ENCODE results near the gene GJC2.

The GJC2 gene

GRCh38 chr1:228177183-228177475 is 27.4 kb downstream of the GJC2 start:
- Histone ChIP-seq H3K79me2 (ENCODE audit: insufficient read depth, low read length) (peaks cover 8% of the 10 kb centered on the region; the same call in 1 of the 2 replicates), H3K4me3 (ENCODE audit: low read length, poor library complexity, severe bottlenecking) (no peak overlapping the region), H3K9me3 (ENCODE audit: insufficient read depth, low read depth, low read length) (no peaks in the 10 kb centered on the region), H4K20me1 (ENCODE audit: insufficient read depth, low read length, poor library complexity, severe bottlenecking) (no peaks in the 10 kb centered on the region), H3K4me2 (ENCODE audit: low read depth, low read length, poor library complexity, severe bottlenecking) (no peak overlapping the region), H3K27me3 (ENCODE audit: insufficient read depth, low read length, poor library complexity, severe bottlenecking) (no peaks in the 10 kb centered on the region), H3F3A (ENCODE audit: low read depth) (no peaks in the 10 kb centered on the region), H3K9ac (ENCODE audit: low read depth, low read length, poor library complexity, severe bottlenecking) (no peak overlapping the region), H3K36me3 (ENCODE audit: insufficient read depth, low read length) (peaks cover 17% of the 10 kb centered on the region; the same call in 1 of the 2 replicates), H3K4me1 (ENCODE audit: insufficient read depth, low read length, poor library complexity, severe bottlenecking) (no peaks in the 10 kb centered on the region), H2AFZ (ENCODE audit: low read length) (no peak overlapping the region), H3K9me2 (replicated peaks; ENCODE audit: low read depth, low read length) (no peaks in the 10 kb centered on the region)
- TF ChIP-seq EZH2phosphoT487 (IDR thresholded peaks at IDR 0.05; ENCODE audit: borderline replicate concordance) (no peak), CTCF (conservative IDR thresholded peaks at IDR 0.05; ENCODE audit: low read length) (no peak)

DNA sequence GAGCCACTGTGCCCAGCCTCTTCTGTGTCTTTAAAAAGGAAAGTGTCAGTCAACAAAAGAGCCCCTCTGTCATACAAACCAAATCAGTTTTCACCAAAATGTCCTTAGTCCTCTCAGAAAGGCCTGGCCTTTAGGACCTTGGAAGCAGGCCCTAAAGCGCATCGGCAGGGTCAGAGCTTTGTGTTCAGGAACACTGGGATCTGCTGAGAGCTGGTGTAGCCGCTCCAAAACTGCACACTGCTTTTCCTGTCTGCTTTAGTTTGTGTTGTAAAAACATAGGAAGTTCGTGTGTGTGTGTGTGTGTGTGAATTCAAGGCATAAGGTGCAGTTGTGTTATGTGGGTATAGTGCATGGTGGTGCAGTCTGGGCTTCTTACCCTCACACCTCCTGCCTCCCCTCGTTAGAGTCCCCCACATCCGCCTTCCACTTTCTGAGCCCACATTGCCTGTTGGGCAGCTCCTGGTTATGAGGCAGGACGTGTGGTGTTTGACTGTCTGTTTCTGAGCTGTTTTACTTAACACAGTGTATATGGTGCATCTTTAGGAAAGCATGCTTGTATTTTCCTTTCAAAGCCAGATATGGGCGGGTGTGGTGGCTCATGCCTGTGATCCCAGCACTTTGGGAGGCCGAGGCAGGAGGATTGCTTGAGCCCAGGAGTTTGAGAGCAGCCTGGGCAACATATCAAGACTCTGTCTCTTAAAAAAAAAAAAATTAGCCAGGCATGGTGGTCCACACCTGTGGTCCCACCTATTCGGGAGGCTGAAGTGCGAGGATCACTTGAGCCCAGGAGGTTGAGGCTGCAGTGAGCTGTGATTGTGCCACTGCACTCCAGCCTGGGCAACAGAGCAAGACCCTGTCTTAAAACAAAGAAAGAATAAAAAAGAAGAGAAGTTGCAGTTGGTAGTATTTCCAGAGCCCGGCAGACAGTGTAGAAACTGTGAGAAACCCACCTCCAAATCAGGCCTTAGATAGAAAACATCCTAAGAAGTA is 28.3 kb downstream of the GJC2 start:
- H3K4me3 ChIP-seq (ENCODE audit: low read length, poor library complexity, severe bottlenecking) = no peak overlapping the region
- H3K79me2 ChIP-seq (ENCODE audit: insufficient read depth, low read length) = peaks cover 5% of the 10 kb centered on the region; the same call in 1 of the 2 replicates
- H3K9ac ChIP-seq (ENCODE audit: low read depth, low read length, poor library complexity, severe bottlenecking) = no peak overlapping the region
- H3K4me2 ChIP-seq (ENCODE audit: low read depth, low read length, poor library complexity, severe bottlenecking) = no peak overlapping the region
- H3K4me1 ChIP-seq (ENCODE audit: insufficient read depth, low read length, poor library complexity, severe bottlenecking) = no peaks in the 10 kb centered on the region
- no peak overlapping the region for H2AFZ ChIP-seq (ENCODE audit: low read length)
- TF ChIP-seq EZH2phosphoT487 (IDR thresholded peaks at IDR 0.05; ENCODE audit: borderline replicate concordance) (no peak), CTCF (conservative IDR thresholded peaks at IDR 0.05; ENCODE audit: low read length) (no peak)
- no peaks in the 10 kb centered on the region for H3K27me3 ChIP-seq (ENCODE audit: insufficient read depth, low read length, poor library complexity, severe bottlenecking)
- peaks cover 17% of the 10 kb centered on the region; the same call in 1 of the 2 replicates for H3K36me3 ChIP-seq (ENCODE audit: insufficient read depth, low read length)
- no peaks in the 10 kb centered on the region for H3K9me2 ChIP-seq (replicated peaks; ENCODE audit: low read depth, low read length)
- no peaks in the 10 kb centered on the region for H3K9me3 ChIP-seq (ENCODE audit: insufficient read depth, low read depth, low read length)
- no peaks in the 10 kb centered on the region for H3F3A ChIP-seq (ENCODE audit: low read depth)
- no peaks in the 10 kb centered on the region for H4K20me1 ChIP-seq (ENCODE audit: insufficient read depth, low read length, poor library complexity, severe bottlenecking)

- TF ChIP-seq EZH2phosphoT487 (IDR thresholded peaks at IDR 0.05; ENCODE audit: borderline replicate concordance) (no peak), CTCF (conservative IDR thresholded peaks at IDR 0.05; ENCODE audit: low read length) (no peak)
- Histone ChIP-seq H3K36me3 (ENCODE audit: insufficient read depth, low read length) (peaks cover 17% of the 10 kb centered on the region; the same call in 1 of the 2 replicates), H4K20me1 (ENCODE audit: insufficient read depth, low read length, poor library complexity, severe bottlenecking) (no peaks in the 10 kb centered on the region), H3K9ac (ENCODE audit: low read depth, low read length, poor library complexity, severe bottlenecking) (no peak overlapping the region), H3K9me2 (replicated peaks; ENCODE audit: low read depth, low read length) (no peaks in the 10 kb centered on the region), H3K4me1 (ENCODE audit: insufficient read depth, low read length, poor library complexity, severe bottlenecking) (no peaks in the 10 kb centered on the region), H3F3A (ENCODE audit: low read depth) (no peaks in the 10 kb centered on the region), H2AFZ (ENCODE audit: low read length) (no peak overlapping the region), H3K9me3 (ENCODE audit: insufficient read depth, low read depth, low read length) (no peaks in the 10 kb centered on the region), H3K4me3 (ENCODE audit: low read length, poor library complexity, severe bottlenecking) (no peak overlapping the region), H3K4me2 (ENCODE audit: low read depth, low read length, poor library complexity, severe bottlenecking) (no peak overlapping the region), H3K27me3 (ENCODE audit: insufficient read depth, low read length, poor library complexity, severe bottlenecking) (no peaks in the 10 kb centered on the region), H3K79me2 (ENCODE audit: insufficient read depth, low read length) (no peaks in the 10 kb centered on the region)
These were observed 29.3 kb downstream of the GJC2 start for GRCh38 chr1:228178737-228179684.
